ENCODE results near the gene CD2.

CD2 gene

DNA sequence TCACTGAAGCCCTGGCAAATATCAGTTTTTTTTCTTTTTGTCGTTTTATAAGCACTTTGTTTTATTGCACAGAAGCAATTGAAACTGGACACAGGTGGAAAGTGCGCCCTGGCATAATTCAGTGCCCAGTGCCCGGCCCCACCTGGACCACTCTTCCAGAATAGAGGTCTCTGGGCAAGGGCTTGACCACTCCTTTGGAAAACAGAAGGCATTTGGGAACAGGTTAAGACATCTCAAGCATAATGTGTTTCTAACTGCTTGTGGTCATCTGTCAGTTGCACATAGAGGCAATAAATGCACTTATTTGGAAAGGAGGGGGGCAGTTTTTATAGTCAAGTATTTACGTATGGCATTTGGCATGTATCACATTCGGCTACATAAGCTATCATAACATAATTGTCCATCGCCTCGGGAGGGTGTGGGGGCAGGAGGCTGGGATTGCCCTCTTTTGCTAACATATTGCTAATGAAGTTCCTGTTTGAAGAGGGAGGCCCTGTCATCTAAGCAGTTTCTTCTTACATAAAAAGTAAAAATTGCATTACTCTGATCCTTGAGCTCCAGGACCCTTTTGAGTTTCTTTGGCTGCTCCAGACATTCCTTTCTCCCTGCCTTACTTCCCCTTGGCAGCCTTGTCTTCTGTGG lies 14.7 kb upstream of the CD2 start:
- no peak for DNase-seq (ENCODE audit: low read depth)
- no peak overlapping the region for H3K4me3 ChIP-seq (ENCODE audit: low read length)
- TF ChIP-seq, protein P1, sequence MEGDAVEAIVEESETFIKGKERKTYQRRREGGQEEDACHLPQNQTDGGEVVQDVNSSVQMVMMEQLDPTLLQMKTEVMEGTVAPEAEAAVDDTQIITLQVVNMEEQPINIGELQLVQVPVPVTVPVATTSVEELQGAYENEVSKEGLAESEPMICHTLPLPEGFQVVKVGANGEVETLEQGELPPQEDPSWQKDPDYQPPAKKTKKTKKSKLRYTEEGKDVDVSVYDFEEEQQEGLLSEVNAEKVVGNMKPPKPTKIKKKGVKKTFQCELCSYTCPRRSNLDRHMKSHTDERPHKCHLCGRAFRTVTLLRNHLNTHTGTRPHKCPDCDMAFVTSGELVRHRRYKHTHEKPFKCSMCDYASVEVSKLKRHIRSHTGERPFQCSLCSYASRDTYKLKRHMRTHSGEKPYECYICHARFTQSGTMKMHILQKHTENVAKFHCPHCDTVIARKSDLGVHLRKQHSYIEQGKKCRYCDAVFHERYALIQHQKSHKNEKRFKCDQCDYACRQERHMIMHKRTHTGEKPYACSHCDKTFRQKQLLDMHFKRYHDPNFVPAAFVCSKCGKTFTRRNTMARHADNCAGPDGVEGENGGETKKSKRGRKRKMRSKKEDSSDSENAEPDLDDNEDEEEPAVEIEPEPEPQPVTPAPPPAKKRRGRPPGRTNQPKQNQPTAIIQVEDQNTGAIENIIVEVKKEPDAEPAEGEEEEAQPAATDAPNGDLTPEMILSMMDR (IDR thresholded peaks at IDR 0.05; ENCODE audit: insufficient read depth, low read depth, low read length, missing control alignments) = no peak

- TF ChIP-seq, protein P1 (IDR thresholded peaks at IDR 0.05; ENCODE audit: insufficient read depth, low read depth, low read length, missing control alignments) = no peak
- DNase-seq (ENCODE audit: low read depth) = no peak
Measured at GRCh38 chr1:116740296-116740695, 13.9 kb upstream of the CD2 start.

GRCh38 chr1:116740746-116741145 lies 13.5 kb upstream of the CD2 start:
- TF ChIP-seq, protein P1 (IDR thresholded peaks at IDR 0.05; ENCODE audit: insufficient read depth, low read depth, low read length, missing control alignments) = no peak

More at GRCh38 chr1:116740296-116740695, 13.9 kb upstream of the CD2 start:
- H3K4me3 ChIP-seq (ENCODE audit: low read length) = no peak overlapping the region

GRCh38 chr1:116741836-116742565 lies 12.2 kb upstream of the CD2 start:
- TF ChIP-seq, protein P1 (IDR thresholded peaks at IDR 0.05; ENCODE audit: insufficient read depth, low read depth, low read length, missing control alignments) = no peak
- H3K4me3 ChIP-seq (ENCODE audit: low read length) = no peak overlapping the region
- DNase-seq (ENCODE audit: low read depth) = no peak

More at GRCh38 chr1:116740746-116741145, 13.5 kb upstream of the CD2 start:
- no peak overlapping the region for H3K4me3 ChIP-seq (ENCODE audit: low read length)
- DNase-seq (ENCODE audit: low read depth) = no peak

- DNase-seq (ENCODE audit: low read depth) = no peak
- TF ChIP-seq, protein P1 (IDR thresholded peaks at IDR 0.05; ENCODE audit: insufficient read depth, low read depth, low read length, missing control alignments) = no peak
- no peak overlapping the region for H3K4me3 ChIP-seq (ENCODE audit: low read length)
Measured at GRCh38 chr1:116743535-116743934, 10.7 kb upstream of the CD2 start.

DNA sequence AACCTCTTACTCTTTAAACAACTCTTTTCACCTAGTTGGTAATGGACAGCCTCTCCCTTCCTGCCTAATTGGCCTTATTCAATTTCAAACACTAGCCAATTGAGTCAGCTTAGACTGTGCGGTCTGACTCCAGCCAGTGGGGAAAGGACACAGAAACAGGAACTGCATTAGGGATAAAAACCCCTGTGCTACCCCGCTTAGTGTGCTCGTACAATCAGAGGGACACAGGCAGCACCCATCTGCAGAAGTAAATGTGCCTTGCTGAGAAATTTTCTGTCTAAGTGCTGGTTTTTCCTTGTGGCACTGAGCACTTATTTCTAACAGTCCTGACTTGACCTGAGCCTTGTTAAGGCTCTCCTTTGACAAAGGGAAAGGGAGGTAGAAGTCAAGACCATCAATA lies 6.0 kb upstream of the CD2 start:
- no peak overlapping the region for H3K4me3 ChIP-seq (ENCODE audit: low read length)
- TF ChIP-seq, protein P1 (IDR thresholded peaks at IDR 0.05; ENCODE audit: insufficient read depth, low read depth, low read length, missing control alignments) = no peak
- no peak for DNase-seq (ENCODE audit: low read depth)

All from epithelial cell of esophagus (primary cell).